Astrocyte (in vitro differentiated cells and primary cell): ENCODE data around the gene RAD51AP2. TPM values are rescaled to one million over a fixed set of nuclear protein-coding genes. Genes with fewer than 3 reads are reported as not detected.

Experiments
- DNase-seq: peaks from one replicate; pipeline ENCODE4 v3.0.0-alpha.2; 2010; ENCODE audit warnings: low read depth
- FAIRE-seq: peaks from 2 replicates; lab custom pipeline; 2011; peaks lifted over from hg19 to GRCh38; lab: Jason Lieb, UNC
- H2AFZ ChIP-seq: 2 replicates; pipeline ENCODE4 v1.6.0; 2012; ENCODE audit warnings: low read depth, low read length, inconsistent platforms
- H3K27ac ChIP-seq: 2 replicates; pipeline ENCODE4 v1.5.1; 2011; ENCODE audit warnings: low read depth, low read length, inconsistent platforms
- H3K27me3 ChIP-seq: 2 replicates; pipeline ENCODE4 v1.6.0; 2011; ENCODE audit warnings: low read length, inconsistent platforms; ENCODE audit not compliant: insufficient read depth
- H3K36me3 ChIP-seq: 2 replicates; pipeline ENCODE4 v1.5.1; 2011; ENCODE audit warnings: low read length, inconsistent platforms; ENCODE audit not compliant: insufficient read depth
- H3K4me1 ChIP-seq: 2 replicates; pipeline ENCODE4 v1.5.1; 2011; ENCODE audit warnings: low read length, inconsistent platforms; ENCODE audit not compliant: insufficient read depth
- H3K4me2 ChIP-seq: 2 replicates; pipeline ENCODE4 v1.6.0; 2012; ENCODE audit warnings: low read length, inconsistent platforms
- H3K4me3 ChIP-seq: 2 replicates; pipeline ENCODE4 v1.5.1; 2011; ENCODE audit warnings: low read depth, mild to moderate bottlenecking, low read length, inconsistent platforms; ENCODE audit not compliant: insufficient read depth
- H3K79me2 ChIP-seq: 2 replicates; pipeline ENCODE4 v1.6.0; 2012; ENCODE audit warnings: mild to moderate bottlenecking, low read length, inconsistent platforms; ENCODE audit not compliant: insufficient read depth
- H3K9ac ChIP-seq: 2 replicates; pipeline ENCODE4 v1.6.0; 2012; ENCODE audit warnings: mild to moderate bottlenecking, low read length, inconsistent platforms
- H3K9me3 ChIP-seq: 2 replicates; pipeline ENCODE4 v1.5.1; 2012; ENCODE audit warnings: low read depth, mild to moderate bottlenecking, low read length, inconsistent platforms; ENCODE audit not compliant: insufficient read depth
- H4K20me1 ChIP-seq: 2 replicates; pipeline ENCODE4 v1.6.0; 2012; ENCODE audit warnings: low read length, inconsistent platforms; ENCODE audit not compliant: insufficient read depth
- H3K27ac Mint-ChIP-seq: one replicate; pipeline ENCODE4 v1.8.0; 2021; ENCODE audit warnings: mild to moderate bottlenecking, mixed read lengths; ENCODE audit not compliant: unreplicated experiment
- H3K27me3 Mint-ChIP-seq: one replicate; pipeline ENCODE4 v1.8.0; 2021; ENCODE audit warnings: low read depth, mixed read lengths; ENCODE audit not compliant: unreplicated experiment
- H3K36me3 Mint-ChIP-seq: one replicate; pipeline ENCODE4 v1.8.0; 2021; ENCODE audit warnings: low read depth, mixed read lengths; ENCODE audit not compliant: unreplicated experiment
- H3K4me1 Mint-ChIP-seq: one replicate; pipeline ENCODE4 v1.8.0; 2021; ENCODE audit warnings: low read depth, mixed read lengths; ENCODE audit not compliant: unreplicated experiment
- H3K4me3 Mint-ChIP-seq: one replicate; pipeline ENCODE4 v1.8.0; 2021; ENCODE audit warnings: mild to moderate bottlenecking, moderate library complexity, mixed read lengths; ENCODE audit not compliant: unreplicated experiment
- H3K9me3 Mint-ChIP-seq: one replicate; pipeline ENCODE4 v1.8.0; 2021; ENCODE audit warnings: mild to moderate bottlenecking, mixed read lengths; ENCODE audit not compliant: unreplicated experiment
- CTCF ChIP-seq: IDR thresholded peaks from 2 replicates; pipeline ENCODE4 v1.5.1; 2011; ENCODE audit warnings: low read depth, mild to moderate bottlenecking, inconsistent platforms, low read length, moderate library complexity; ENCODE audit not compliant: insufficient read depth
- EZH2 ChIP-seq: IDR thresholded peaks from 2 replicates; pipeline ENCODE4 v1.6.1; 2012; ENCODE audit warnings: mild to moderate bottlenecking, low read length, inconsistent platforms; ENCODE audit not compliant: insufficient read depth
- total RNA-seq: library from RNA; stranded (reverse); gene quantifications from 2 replicates; pipeline ENCODE4 v1.2.1, GENCODE V29; 2021

RAD51AP2 gene
- total RNA-seq, 1 donor from 2014 or later = not detected

GRCh38 chr2:17550907-17551306 lies 32.7 kb upstream of the RAD51AP2 start:
- Mint-ChIP-seq H3K36me3 (no peaks in the 10 kb centered on the region), H3K4me1 (no peaks in the 10 kb centered on the region), H3K9me3 (no peaks in the 10 kb centered on the region), H3K27me3 (no peaks in the 10 kb centered on the region), H3K27ac (no peak overlapping the region), H3K4me3 (no peak overlapping the region)
- Histone ChIP-seq H2AFZ (no peak overlapping the region), H3K9ac (no peak overlapping the region), H3K4me3 (no peak overlapping the region), H3K4me1 (no peaks in the 10 kb centered on the region), H3K36me3 (no peaks in the 10 kb centered on the region), H3K27me3 (no peaks in the 10 kb centered on the region), H3K9me3 (no peaks in the 10 kb centered on the region), H3K27ac (no peak overlapping the region), H4K20me1 (no peaks in the 10 kb centered on the region), H3K79me2 (no peaks in the 10 kb centered on the region), H3K4me2 (no peak overlapping the region)
- DNase-seq (no peak), FAIRE-seq (no peak)
- no peak for TF ChIP-seq EZH2
- no peak for TF ChIP-seq CTCF

- H3K9me3 Mint-ChIP-seq = no peaks in the 10 kb centered on the region
- no peak overlapping the region for H3K9ac ChIP-seq
- H3K4me1 Mint-ChIP-seq = peaks cover 10% of the 10 kb centered on the region
- H3K4me3 Mint-ChIP-seq = no peak overlapping the region
- H3K27me3 Mint-ChIP-seq = peaks cover 5% of the 10 kb centered on the region
- no peaks in the 10 kb centered on the region for H3K9me3 ChIP-seq
- H3K4me1 ChIP-seq = peaks cover 12% of the 10 kb centered on the region
- H3K4me3 ChIP-seq = no peak overlapping the region
- DNase-seq (no peak), FAIRE-seq (no peak)
- no peaks in the 10 kb centered on the region for H3K36me3 Mint-ChIP-seq
- H3K27ac Mint-ChIP-seq = no peak overlapping the region
- H3K79me2 ChIP-seq = no peaks in the 10 kb centered on the region
- no peaks in the 10 kb centered on the region for H3K36me3 ChIP-seq
- no peaks in the 10 kb centered on the region for H3K27me3 ChIP-seq
- H3K4me2 ChIP-seq = no peak overlapping the region
- H3K27ac ChIP-seq = no peak overlapping the region
- no peaks in the 10 kb centered on the region for H4K20me1 ChIP-seq
- no peak for TF ChIP-seq EZH2
- TF ChIP-seq CTCF = no peak
- no peak overlapping the region for H2AFZ ChIP-seq
Measured at GRCh38 chr2:17547737-17548136, 29.5 kb upstream of the RAD51AP2 start.

- no peak overlapping the region for H2AFZ ChIP-seq
- H3K36me3 ChIP-seq = no peaks in the 10 kb centered on the region
- H3K4me1 ChIP-seq = peaks cover 12% of the 10 kb centered on the region
- Mint-ChIP-seq H3K4me1 (peaks cover 10% of the 10 kb centered on the region), H3K27ac (no peak overlapping the region), H3K9me3 (no peaks in the 10 kb centered on the region), H3K4me3 (no peak overlapping the region), H3K27me3 (peaks cover 8% of the 10 kb centered on the region), H3K36me3 (no peaks in the 10 kb centered on the region)
- H3K79me2 ChIP-seq = no peaks in the 10 kb centered on the region
- H4K20me1 ChIP-seq = no peaks in the 10 kb centered on the region
- no peak overlapping the region for H3K9ac ChIP-seq
- H3K27ac ChIP-seq = no peak overlapping the region
- no peak overlapping the region for H3K4me3 ChIP-seq
- no peaks in the 10 kb centered on the region for H3K9me3 ChIP-seq
- no peaks in the 10 kb centered on the region for H3K27me3 ChIP-seq
- DNase-seq (no peak), FAIRE-seq (no peak)
- H3K4me2 ChIP-seq = no peak overlapping the region
- TF ChIP-seq CTCF = no peak
- TF ChIP-seq EZH2 = no peak
Measured at GRCh38 chr2:17547237-17547636, 29.0 kb upstream of the RAD51AP2 start.
